Suprapubic skin (tissue), 4 donors: ENCODE measurements around the gene SLC35E4. TPM values are rescaled to one million over a fixed set of nuclear protein-coding genes. Genes with fewer than 3 reads are reported as not detected.

Experiments used
- DNase-seq, 2 donors: peaks; one replicate each; pipeline ENCODE4 v3.0.0-alpha.2; 2019; ENCODE audit warnings: low spot score in 2 of 2
- H3K27ac ChIP-seq: fragments of 200-600 bp; sonication (generic); one replicate; pipeline ENCODE4 v1.5.1; 2019
- H3K27me3 ChIP-seq: fragments of 200-600 bp; sonication (generic); one replicate; pipeline ENCODE4 v1.5.1; 2019
- H3K36me3 ChIP-seq: fragments of 200-600 bp; sonication (generic); one replicate; pipeline ENCODE4 v1.5.1; 2019
- H3K4me1 ChIP-seq: fragments of 200-600 bp; sonication (generic); one replicate; pipeline ENCODE4 v1.5.1; 2019
- H3K4me3 ChIP-seq: fragments of 200-600 bp; sonication (generic); one replicate; pipeline ENCODE4 v1.5.1; 2019; ENCODE audit warnings: mild to moderate bottlenecking
- H3K9me3 ChIP-seq: fragments of 200-600 bp; sonication (generic); one replicate; pipeline ENCODE4 v1.5.1; 2019
- EP300 ChIP-seq: sonication (generic); formaldehyde crosslinking; IDR thresholded peaks from one replicate; pipeline ENCODE4 v1.6.1; 2017; ENCODE audit warnings: antibody characterized with exemption
- POLR2A ChIP-seq, 2 donors: fragments of 450-650 bp; IDR thresholded peaks; one replicate each; pipeline ENCODE4 v1.6.1; 2017; ENCODE audit warnings: antibody characterized with exemption in 2 of 2, mild to moderate bottlenecking in 2 of 2, moderate library complexity in 2 of 2
- POLR2AphosphoS5 ChIP-seq, 3 donors: sonication (generic); formaldehyde crosslinking; IDR thresholded peaks; one replicate each; pipeline ENCODE4 v1.6.1; 2017; ENCODE audit warnings: antibody characterized with exemption in 3 of 3
- WGBS: methylation state at CpG from one replicate; pipeline ENCODE4 v1.1.5; 2018; 5-methylcytosine and 5-hydroxymethylcytosine counted together
- total RNA-seq, 4 donors: library from RNA; depleted of rRNA; stranded (reverse); fragments of >200 nt; gene quantifications; one replicate each; pipeline ENCODE4 v1.1.0, GENCODE V29; 2016
- TF ChIP-seq, protein P1 (sequence below), 2 donors: fragments of 200-600 bp in 1 of 2; fragments of 450-650 bp in 1 of 2; sonication (generic) in 1 of 2; IDR thresholded peaks; one replicate each; pipeline ENCODE4 v1.5.1; 2016 to 2019; ENCODE audit warnings: antibody characterized with exemption in 2 of 2, mild to moderate bottlenecking in 1 of 2, moderate library complexity in 1 of 2

The SLC35E4 gene
- total RNA-seq, 4 donors from 2014 or later, result 17.0 to 20.3 (median 18.8) TPM

DNA sequence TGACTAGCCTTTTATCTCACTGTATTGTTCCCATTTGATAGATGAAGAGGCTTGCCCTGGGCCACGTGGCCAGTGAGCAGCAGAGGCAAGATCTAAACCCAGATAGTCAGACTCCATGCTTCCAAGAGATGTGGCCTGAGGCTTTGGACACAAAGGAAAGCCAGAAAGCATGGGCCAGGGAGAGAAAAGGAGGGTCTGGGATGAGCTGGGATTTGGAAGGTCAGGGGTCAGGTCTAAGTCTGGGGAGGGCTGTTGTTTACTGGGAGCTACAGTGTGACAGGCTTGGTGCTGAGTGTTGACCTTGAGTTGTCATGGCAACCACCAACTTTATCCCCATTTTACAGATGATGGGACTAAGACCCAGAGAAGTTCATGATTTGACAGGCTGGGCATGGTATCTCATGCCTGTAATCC lies 2.1 kb downstream of the SLC35E4 start:
- no peak overlapping the region for H3K27ac ChIP-seq
- H3K4me3 ChIP-seq, result peak overlapping the region; percentile 82
- WGBS, result 54% methylated on average over 1 of the region's 1 CpG
- no peaks in the 10 kb centered on the region for H3K27me3 ChIP-seq
- H3K9me3 ChIP-seq, result no peaks in the 10 kb centered on the region
- TF ChIP-seq POLR2AphosphoS5 (IDR thresholded peaks at IDR 0.05), result no peak
- peaks cover 38% of the 10 kb centered on the region for H3K4me1 ChIP-seq
- H3K36me3 ChIP-seq, result no peaks in the 10 kb centered on the region
- no peak for DNase-seq

DNA sequence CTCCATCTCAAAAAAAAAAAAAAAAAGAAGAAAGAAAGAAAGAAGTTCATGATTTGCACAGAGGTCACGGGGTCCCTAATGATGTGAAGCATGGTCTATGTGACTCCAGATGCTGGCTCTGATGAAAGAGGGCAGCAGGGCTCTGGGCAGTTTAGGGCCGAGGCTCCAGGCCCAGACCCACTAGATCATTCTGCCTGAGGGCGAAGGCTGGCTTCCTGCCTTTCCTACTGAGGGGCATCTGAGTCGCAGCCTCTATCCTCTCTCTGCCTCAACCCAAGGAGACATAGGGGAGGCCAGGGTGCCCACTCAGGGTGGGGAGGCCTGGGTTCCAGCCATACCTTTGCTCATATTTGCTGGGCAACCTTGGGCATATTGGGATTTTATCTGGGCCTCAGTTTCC lies 4.8 kb downstream of the SLC35E4 start:
- Histone ChIP-seq H3K36me3 (no peaks in the 10 kb centered on the region), H3K9me3 (no peaks in the 10 kb centered on the region), H3K4me1 (peaks cover 27% of the 10 kb centered on the region), H3K27me3 (no peaks in the 10 kb centered on the region), H3K27ac (no peak overlapping the region), H3K4me3 (no peak overlapping the region)
- no peak for DNase-seq
- TF ChIP-seq EP300 (no peak), POLR2AphosphoS5 (IDR thresholded peaks at IDR 0.05) (no peak), POLR2A (IDR thresholded peaks at IDR 0.05) (no peak)
- TF ChIP-seq, protein P1, sequence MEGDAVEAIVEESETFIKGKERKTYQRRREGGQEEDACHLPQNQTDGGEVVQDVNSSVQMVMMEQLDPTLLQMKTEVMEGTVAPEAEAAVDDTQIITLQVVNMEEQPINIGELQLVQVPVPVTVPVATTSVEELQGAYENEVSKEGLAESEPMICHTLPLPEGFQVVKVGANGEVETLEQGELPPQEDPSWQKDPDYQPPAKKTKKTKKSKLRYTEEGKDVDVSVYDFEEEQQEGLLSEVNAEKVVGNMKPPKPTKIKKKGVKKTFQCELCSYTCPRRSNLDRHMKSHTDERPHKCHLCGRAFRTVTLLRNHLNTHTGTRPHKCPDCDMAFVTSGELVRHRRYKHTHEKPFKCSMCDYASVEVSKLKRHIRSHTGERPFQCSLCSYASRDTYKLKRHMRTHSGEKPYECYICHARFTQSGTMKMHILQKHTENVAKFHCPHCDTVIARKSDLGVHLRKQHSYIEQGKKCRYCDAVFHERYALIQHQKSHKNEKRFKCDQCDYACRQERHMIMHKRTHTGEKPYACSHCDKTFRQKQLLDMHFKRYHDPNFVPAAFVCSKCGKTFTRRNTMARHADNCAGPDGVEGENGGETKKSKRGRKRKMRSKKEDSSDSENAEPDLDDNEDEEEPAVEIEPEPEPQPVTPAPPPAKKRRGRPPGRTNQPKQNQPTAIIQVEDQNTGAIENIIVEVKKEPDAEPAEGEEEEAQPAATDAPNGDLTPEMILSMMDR (IDR thresholded peaks at IDR 0.05), result no peak
- WGBS, result 88% methylated on average over 4 of the region's 4 CpGs

DNA sequence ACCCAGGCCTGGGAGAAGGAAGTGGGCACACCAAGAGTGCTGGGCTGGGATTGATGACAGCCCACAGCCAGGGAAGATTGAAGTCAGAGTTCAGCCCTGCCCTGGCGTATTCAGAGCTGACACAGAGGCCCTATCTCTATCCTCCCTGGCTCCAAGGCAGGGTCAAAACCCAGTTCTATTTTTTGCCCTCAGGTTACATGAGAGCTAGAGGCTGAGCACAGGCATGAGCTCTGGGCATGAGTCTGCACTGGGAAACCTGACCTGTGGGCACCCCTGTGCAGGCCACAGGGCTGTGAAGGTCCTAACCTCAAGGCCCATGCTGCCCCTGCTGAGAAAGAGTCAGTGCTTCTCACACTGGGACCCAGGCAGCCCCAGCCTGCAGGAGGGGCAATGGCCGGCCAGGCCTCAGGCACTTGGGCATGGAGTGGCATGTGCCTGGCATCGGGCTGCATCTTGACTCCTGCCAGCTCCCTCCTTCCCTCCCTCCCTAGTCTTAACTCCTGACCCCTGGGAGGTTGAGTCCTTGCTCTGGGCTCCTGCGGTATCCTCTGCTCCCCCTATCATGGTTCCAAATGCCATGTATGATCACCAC lies 5.4 kb downstream of the SLC35E4 start:
- Histone ChIP-seq H3K27me3 (no peaks in the 10 kb centered on the region), H3K4me3 (no peak overlapping the region), H3K36me3 (no peaks in the 10 kb centered on the region), H3K9me3 (no peaks in the 10 kb centered on the region), H3K4me1 (peaks cover 24% of the 10 kb centered on the region), H3K27ac (no peak overlapping the region)
- DNase-seq, result no peak
- TF ChIP-seq, protein P1 (IDR thresholded peaks at IDR 0.05), result no peak
- TF ChIP-seq POLR2AphosphoS5 (IDR thresholded peaks at IDR 0.05) (no peak), POLR2A (IDR thresholded peaks at IDR 0.05) (no peak), EP300 (no peak)
- WGBS, result 72% methylated on average over 3 of the region's 4 CpGs

DNA sequence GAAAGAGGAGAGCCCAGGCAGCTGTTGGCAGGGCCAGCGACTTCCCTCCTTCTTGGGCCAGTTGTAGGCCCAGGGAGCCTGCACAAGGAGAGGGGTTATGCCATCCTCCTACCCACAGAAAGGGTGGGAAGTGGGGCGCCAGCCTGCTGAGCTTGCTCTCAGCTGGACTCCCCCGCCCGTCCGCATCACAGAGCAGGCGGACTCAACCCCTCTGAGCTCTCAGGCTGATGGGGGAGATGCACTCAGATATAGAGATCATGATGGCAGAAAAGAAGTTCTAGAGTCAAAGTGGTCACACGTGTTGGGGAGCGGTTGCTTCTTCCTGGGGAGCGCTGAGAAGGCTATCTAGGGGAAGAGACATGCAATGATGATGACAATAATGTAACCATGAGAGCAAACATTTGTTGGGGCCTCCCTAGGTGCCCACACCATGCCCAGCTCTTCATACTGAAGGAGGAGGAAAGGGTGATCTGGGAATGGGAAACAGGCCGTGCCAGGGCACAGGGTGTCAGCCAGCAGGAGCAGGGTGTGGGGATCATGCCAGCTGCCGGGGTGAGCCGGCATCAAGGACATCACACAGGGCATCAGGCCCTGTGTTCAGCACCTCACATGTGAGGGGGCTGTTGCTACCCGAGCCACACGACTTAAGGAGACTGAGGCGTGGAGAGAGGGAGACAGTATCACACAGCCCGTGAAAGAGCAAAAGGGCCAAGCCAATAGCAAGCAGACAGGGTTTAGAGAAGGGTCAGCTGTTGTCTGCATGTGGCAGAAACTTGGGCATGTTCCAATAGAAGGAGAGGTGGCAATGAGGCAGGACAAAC lies 7.7 kb downstream of the SLC35E4 start:
- Histone ChIP-seq H3K27ac (no peak overlapping the region), H3K9me3 (no peaks in the 10 kb centered on the region), H3K4me1 (peaks cover 4% of the 10 kb centered on the region), H3K27me3 (no peaks in the 10 kb centered on the region), H3K36me3 (no peaks in the 10 kb centered on the region), H3K4me3 (no peak overlapping the region)
- TF ChIP-seq EP300, result no peak
- no peak for TF ChIP-seq POLR2AphosphoS5 (IDR thresholded peaks at IDR 0.05)
- TF ChIP-seq, protein P1 (IDR thresholded peaks at IDR 0.05), result no peak
- TF ChIP-seq POLR2A (IDR thresholded peaks at IDR 0.05), result no peak
- 84% methylated on average over 16 of the region's 16 CpGs for WGBS
- DNase-seq, result no peak

DNA sequence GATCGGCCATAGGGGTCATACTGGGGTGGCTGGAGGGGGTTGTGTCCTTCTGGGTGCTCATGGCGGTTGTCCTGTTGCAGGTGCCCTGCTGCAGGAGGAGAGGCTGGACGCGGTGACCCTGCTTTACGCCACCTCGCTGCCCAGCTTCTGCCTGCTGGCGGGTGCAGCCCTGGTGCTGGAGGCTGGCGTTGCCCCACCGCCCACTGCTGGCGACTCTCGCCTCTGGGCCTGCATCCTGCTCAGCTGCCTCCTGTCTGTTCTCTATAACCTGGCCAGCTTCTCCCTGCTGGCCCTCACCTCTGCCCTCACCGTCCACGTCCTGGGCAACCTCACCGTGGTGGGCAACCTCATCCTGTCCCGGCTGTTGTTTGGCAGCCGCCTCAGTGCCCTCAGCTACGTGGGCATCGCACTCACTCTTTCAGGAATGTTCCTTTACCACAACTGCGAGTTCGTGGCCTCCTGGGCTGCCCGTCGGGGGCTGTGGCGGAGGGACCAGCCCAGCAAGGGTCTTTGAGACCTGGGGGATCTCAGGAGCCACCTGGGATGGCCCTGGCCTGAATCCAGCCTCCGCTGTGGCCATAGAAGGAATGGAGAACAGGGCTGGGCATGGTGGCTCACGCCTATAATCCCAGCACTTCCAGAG lies 11.1 kb downstream of the SLC35E4 start:
- Histone ChIP-seq H3K4me1 (peaks cover 7% of the 10 kb centered on the region), H3K9me3 (no peaks in the 10 kb centered on the region), H3K27me3 (no peaks in the 10 kb centered on the region), H3K4me3 (no peak overlapping the region), H3K27ac (no peak overlapping the region), H3K36me3 (no peaks in the 10 kb centered on the region)
- 96% methylated on average over 25 of the region's 25 CpGs for WGBS
- DNase-seq, result no peak
- TF ChIP-seq POLR2A (IDR thresholded peaks at IDR 0.05) (no peak), POLR2AphosphoS5 (IDR thresholded peaks at IDR 0.05) (no peak), EP300 (no peak)
- TF ChIP-seq, protein P1 (IDR thresholded peaks at IDR 0.05), result no peak
